CD4-positive, alpha-beta T cell treated with Interleukin-2 at 100 ng/mL for 4 hours (primary cell): ENCODE measurements around the gene PACS1.
"Not testable (repeated sequence)": the region's sequence is repeated elsewhere in the genome, so short reads cannot be mapped to it uniquely, and the experiment has no call there.

Experiments used
- DNase-seq: peaks from one replicate; pipeline ENCODE4 v3.0.0-alpha.2; 2020; ENCODE audit warnings: low spot score

Gene PACS1

DNA sequence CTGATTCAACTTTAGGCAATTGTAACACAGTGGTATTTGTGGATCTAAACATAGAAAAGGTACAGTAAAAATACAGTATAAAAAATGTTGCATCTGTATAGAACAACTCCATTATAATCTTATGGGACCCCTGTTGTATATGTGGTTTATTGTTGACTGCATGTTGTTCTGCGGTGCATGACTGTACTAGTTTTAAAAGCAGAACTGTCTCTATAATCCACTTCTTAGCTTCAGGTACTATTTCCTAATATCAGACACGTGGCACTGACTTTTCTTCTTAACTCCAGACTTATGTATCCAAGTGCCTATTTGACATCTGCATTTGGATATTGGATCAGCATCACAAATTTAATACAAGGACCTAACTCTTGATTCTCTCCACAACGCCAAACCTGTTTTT lies 41.1 kb downstream of the PACS1 start:
- DNase-seq, result no peak

DNA sequence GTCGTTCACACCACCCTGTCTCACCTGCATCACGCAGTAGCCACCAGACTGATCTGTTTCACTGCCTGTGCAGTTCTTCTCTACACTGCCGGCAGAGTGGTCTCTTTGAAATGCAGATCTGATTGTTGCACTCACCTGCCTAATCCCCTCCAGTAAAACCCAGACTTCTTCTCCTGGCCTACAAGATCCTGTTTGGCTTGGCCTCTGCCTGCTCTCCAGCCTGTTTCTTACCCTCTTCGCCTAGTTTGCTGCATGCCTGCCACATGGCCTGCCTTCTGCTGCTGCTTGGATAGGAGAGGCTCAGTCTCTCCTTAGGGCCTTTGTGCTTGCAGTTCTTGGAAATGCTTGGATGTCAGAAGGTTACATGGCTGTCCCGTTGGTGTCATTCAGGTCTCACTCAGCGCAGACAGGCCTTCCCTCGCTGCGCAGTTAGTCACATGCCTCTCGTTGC lies 42.0 kb downstream of the PACS1 start:
- DNase-seq, result no peak

DNA sequence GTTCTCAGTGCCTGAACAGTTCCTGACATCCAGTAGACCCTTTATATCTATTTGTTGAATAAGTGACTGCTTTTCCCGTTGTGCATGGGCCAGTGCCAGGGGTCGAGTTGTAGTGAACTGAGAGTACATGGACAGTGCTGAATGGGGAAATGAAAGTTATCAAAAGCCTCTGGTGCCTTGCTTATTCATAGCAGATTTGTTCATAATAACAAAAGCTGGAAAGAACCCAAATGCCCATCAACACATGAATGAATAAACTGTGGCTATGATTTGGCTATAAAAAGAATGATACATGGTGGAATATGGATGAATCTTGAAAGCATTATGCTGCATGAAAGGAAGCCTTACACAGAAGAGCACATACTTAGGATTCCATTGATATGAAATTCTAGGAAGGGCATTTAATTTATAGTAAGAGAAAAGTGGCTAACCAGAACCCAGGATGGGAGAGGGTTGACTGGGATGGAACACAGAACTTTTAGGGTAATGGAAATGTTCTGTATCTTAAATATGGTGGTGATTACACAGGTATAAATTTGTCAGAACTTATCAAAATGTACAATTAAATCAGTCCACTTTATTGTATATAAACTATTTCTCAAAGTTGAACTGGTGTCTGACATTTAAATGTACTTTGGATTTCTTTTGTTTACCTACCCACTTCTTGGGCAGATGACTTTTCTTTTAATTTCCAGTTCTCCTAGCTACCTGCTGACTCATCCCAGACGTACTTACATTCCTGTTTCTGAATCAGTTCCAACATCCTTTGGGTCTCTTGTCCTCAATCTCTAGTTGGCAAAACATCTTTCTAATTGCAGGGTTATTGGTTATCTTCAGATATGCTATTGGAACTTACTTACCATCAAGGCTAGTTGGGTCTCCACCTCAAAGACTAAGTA lies 42.8 kb downstream of the PACS1 start:
- no peak for DNase-seq

DNA sequence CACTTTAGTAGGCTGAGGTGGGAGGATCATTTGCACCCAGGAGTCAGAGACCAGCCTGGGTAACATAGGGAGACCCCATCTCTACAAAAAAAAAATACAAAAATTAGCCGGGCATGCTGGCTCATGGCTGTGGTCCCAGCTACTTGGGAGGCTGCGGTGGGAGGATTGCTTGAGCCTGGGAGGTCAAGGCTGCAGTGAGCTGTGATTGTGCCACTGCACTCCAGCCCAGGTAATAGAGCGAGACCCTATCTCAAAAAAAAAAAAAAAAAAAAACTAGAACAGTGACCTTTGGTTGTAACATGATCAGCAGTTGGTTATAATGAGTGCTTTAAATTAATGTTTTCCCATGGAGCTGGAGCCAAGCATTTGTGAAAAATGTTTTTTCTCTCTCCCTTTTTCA lies 44.9 kb downstream of the PACS1 start:
- not testable (repeated sequence) for DNase-seq

DNA sequence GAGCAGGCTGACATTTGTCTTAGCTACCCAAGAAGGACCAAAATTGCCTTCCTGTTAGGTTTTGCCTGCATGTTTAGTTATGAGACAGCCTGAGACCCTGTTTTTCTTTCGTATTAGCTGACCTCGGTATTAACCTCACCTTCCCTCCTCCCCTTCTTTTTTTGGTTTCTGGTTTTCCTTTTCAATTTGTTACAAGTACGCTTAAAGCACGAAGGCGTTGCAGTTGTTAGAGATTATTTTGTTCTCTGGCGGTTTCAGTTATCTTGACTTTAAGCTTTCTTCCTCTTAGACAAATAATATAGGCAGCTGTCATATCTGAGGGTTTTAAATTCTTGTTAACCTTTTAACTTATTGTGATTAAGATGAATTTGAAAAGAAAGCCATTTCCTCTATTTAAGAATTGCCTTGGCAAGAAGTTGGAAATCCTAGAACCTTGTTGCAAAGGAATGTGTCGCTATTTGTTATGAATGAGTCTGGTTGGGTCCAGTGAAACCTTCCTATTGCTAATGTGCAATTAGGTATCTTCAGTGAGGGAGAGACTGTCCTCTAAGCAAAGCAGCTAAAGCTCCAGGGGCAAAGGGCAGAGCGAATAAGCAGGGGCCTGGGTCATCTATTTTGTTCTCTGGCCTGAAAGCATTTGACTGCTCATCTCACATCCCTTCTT lies 45.7 kb downstream of the PACS1 start:
- peak; percentile 66 for DNase-seq

DNA sequence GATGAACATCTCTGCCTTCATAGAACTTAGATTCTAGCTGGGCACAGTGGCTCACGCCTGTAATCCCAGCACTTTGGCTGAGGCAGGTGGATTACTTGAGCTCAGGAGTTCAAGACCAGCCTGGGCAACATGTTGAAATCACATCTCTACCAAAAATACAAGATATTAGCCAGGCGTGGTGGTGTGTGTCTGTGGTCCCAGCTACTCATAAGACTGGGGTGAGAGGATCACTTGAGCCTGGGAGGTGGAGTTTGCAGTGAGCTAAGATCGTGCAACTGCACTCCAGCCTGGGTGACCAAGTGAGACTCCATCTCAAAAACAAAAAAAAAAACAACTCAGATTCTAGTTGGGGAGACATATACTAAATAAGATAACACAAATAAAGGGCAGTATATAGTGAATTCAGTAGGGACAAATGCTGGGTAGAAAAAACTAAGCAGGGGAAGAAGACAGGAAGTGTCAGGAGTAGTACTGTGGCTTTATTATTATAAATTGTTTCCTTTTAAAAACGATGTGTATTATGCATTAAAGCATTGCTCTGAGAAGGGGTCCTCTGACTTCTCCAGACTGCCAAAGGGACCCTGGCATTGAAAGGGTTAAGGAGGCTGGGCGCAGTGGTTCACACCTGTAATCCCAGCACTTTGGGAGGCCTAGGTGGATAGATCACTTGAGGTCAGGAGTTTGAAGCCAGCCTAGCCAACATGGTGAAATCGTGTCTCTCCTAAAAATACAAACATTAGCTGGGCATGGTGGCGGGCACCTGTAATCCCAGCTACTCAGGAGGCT lies 46.7 kb downstream of the PACS1 start:
- DNase-seq, result peak; percentile 18

DNA sequence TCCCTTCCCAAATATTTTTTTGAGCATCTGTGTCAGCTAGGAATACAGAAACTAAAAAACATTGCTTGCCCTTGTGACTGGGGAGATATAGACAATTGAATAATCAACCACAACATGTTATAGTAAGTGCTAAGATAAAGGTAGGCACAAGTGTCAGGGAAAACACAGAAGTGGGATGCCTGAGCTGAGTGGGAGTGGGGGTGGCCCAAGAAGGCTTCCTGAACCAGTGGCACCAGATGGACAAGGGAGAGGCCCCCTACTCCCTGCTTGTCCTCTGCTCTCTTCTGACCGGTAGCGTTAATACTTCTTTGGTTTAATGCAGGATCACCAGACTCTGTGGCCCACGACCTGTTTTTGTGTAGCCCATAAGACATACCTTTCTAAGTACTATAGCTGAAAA lies 48.8 kb downstream of the PACS1 start:
- no peak for DNase-seq

DNA sequence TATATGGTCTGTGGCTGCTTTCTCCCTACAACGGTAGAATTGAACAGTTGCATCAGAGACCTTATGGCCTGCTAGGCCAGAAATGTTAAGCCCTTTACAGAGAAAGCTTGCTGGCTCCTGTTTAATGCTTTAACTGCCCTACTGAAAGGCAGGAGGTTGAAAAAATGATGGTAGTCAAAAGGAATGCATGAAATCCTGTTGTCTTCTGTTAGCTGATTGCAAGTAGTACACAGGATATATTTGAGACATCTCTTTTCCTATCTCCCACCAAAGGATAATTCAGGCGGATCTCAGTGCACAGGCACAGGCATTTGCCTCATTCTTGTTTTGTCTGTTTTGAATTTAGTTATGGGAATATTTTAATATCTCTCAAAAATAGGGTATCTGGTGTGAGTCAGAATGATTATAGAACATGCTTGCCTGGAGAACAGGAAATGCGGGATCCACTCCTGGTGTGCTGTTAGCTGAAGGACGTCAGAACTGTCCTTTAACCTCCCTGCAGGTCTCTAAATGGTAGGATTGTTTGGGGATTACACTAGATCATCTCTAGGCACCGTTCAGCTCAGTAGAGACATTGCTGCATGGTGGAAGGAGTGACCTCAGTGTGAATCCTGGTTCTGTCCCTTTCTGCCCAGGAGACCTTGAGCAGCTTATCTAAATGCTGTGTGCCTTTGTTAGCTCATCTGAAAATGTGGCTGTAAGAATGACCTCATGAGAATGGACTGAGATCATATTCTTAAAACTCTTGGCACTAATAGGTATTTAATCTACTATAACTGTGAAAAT lies 49.5 kb downstream of the PACS1 start:
- no peak for DNase-seq

DNA sequence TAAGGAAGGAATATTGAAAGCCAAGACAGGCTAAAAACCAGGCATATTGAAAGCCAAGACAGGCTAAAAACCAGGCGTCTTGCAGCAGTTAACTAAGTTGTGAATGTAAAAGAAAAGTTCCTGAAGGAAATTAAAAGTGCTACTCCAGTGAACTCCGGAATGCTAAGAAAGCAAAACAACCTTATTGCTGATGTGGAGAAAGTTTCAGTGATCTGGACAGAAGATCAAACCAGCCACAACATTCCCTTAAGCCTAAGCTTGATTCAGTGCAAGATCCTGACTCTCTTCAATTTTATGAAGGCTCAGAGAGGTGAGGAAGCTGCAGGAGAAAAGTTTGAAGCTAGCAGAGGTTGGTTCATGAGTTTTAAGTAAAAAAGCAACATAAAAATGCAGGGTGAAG lies 51.4 kb downstream of the PACS1 start:
- DNase-seq, result no peak

DNA sequence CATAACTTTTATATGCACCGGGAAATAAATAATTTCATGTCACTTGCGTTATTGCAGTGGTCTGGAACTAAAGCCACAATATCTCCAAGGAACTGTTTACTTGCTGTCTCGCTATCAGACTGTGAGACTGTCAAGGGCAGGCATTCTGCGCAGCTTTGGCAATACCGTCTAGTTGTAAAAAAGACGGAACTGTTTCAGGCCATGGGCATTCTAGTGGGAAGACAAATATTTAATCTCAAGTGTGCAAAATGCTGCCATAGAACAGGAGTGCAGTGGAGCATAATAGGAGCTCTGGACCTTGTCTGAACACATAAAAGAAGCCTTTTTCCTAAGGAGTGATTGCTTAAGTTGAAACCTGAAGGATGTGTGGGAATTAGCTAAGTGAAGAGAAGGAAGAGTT lies 53.8 kb downstream of the PACS1 start:
- no peak for DNase-seq

DNA sequence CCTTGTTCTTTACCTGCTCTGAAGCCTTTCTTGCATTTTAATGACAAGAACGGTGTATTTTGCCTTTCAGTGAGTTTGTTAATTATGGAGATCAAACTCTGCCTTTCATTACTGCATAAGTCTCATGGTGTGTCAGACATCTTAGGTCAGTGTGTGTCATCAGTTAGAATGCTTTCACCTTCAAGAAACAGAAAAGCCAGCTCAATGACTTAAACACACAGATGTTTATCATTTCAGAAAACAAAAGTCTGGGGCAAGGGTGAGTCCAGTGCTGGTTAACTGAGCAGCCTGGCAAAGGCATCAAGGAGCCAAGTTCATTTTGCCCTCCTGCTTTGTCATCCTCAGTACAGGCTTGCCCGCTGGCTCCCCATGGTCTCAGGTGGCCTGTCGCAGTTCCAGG lies 54.5 kb downstream of the PACS1 start:
- DNase-seq, result peak; percentile 20

DNA sequence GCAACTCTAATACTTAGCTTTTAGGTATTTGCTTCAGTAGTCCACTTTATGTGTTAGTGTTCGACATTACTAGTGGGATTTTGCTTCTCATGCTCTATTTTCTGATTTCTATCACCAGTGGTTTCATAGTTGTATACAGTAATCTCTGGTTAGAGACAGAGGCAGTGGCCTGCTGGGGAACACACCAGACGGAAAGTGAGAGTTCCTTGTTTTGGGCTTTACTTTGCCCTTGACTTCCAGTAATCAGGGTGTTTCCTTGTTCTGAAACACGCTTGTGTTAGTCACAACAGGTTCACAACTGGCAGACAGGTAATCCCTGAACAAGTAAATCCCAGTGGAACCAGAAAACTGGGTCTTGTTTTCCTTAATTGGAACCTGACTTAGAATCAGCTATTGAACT lies 56.0 kb downstream of the PACS1 start:
- DNase-seq, result peak; percentile 39

DNA sequence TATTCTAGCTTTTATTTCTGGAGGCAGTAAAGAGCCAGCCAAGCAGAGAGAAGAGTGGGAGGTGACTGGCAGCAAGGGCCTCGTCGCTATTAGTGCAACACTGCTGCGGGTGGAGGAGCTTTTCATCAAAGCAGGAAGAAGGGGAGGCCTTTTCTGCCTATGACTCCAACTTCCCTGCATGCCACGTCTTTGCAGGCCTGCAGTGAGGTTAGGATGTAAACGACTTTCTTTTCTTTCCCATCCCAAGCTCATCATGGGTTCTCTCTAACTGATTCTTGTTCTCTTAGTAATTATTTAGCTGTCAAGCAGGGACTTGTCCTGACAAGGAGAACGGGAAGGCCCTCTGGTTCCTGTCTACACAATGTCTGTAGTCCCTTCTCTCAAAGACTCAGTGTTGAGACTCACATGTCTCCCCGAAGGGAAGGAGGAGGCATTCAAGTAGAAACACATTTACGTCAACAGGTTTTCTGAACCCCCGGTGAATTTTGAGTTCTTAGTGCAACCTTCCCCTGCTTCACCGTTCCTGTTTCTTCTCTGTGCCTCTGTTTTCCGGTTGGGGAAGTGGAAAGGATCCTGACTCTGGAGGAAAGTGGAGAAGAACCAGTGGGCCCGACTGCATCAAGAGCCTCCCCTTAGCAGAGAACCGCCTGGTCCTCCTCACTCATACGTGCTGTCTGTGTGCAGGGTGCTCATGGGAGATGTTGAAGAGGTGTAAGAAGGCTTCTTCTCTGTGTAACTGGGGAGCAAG lies 56.9 kb downstream of the PACS1 start:
- peak; percentile 66 for DNase-seq

DNA sequence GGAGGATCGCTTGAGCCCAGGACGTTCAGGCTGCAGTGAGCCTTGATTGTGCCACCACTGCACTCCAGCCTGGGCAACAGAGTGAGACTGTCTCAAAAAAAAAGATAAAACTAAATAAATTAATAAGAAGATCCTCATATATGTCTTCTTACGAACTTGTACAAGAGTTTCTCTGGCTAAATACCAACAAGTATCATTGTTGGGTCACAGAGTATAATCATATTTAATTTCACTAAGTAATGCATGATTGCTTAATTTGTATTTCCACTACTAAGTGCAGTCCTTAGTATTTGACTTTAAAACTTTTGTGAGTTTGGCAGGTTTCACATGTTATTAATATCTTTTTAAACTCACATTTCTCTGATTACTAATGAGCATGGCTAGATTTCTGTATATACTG lies 60.9 kb downstream of the PACS1 start:
- no peak for DNase-seq

DNA sequence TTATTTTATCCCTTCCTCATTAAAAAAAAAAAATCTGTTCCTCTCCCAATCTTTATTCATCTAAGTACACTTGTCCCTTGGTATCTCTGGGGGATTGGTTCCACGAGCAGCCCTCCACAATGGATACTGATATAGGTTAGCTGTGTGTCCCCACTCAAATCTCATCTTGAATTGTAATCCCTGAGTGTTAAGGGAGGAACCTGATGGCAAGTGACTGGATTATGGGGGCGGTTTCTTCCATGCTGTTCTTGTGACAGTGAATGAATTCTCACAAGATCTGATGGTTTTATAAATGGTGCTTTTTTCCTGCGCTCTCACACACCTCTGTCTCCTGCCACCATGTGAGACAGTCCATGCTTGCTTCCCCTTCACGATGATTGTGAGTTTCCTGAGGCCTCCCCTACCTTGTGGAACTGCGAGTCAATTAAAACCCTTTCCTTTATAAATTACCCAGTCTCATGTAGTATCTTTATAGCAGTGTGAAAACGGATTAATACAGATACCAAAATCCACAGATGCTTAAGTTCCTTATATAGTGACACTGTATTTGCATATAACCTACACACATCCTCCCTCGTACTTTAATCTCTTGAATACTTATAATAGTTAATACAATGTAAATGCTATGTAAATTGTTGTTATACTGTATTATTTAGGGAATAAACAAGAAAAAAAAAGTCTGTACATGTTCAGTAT lies 62.0 kb downstream of the PACS1 start:
- DNase-seq, result no peak

DNA sequence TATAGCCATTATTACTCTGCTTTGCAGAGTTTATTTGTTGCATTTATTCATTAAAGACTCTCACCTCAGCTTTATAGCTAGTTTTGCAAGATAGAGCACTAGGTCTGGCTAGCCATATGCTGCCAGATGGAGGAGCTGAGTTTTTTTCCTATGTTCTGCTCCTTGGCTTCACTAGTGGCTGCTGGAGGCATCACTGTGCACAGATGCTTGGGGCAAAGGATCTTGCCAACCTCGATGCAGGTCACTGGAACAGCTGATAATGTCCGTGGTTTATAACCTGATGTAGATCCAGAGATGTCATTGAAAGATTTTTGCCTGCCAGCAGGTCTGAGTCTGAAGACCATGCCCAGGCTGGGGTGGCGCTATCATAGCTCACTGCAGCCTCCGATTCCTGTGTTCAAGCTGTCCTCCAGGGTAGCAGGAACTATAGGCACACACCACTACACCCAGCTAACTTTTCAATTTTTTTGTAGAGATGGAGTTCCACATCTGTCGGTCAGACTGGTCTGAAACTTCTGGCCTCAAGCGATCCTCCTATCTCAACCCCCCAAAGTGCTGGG lies 63.2 kb downstream of the PACS1 start:
- no peak for DNase-seq

DNA sequence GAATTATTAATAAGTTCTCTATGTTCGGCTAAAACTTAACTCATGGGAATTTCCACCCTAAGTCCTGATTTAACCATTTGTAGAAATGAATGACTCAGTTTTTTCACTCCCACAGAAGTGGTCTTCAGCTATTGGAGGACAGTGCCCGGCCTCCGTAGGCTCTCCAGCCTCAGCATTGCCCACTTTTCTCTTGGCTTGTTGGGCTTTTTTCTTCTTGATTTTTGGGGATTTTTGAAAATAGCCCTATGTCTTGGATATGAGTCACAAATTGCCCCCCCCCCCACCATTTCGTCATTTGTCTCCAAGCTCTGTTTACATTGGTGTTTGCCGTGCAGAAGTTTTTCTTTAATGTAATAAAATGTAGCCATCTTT lies 66.7 kb downstream of the PACS1 start:
- DNase-seq, result peak; percentile 18

DNA sequence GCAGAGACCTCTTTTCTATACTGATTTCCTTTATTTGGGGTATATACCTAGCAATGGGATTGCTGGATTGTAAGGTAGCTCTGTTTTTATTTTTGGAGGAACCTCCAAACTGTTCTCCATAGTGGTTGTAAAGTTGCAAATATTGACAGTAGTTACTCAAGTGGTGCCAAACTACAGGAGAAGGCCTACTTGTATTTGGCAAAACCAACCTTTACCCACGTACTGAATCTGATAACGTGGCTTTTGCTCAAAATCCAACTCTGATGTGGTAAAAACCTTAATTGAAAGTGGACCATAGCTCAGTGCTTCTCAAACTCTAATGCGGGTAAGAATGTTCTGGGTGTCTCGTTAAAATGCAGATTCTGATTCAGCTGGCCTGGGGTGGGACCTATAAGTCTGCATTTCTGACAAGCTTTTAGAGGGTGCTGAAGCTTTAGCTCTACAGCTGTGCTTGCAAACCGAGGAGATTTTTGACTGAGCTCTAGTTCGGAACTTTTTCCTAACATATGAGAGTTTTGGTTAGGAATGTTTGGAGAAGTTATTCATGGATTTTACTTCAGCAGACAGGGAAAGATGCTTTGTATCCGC lies 69.8 kb downstream of the PACS1 start:
- no peak for DNase-seq

DNA sequence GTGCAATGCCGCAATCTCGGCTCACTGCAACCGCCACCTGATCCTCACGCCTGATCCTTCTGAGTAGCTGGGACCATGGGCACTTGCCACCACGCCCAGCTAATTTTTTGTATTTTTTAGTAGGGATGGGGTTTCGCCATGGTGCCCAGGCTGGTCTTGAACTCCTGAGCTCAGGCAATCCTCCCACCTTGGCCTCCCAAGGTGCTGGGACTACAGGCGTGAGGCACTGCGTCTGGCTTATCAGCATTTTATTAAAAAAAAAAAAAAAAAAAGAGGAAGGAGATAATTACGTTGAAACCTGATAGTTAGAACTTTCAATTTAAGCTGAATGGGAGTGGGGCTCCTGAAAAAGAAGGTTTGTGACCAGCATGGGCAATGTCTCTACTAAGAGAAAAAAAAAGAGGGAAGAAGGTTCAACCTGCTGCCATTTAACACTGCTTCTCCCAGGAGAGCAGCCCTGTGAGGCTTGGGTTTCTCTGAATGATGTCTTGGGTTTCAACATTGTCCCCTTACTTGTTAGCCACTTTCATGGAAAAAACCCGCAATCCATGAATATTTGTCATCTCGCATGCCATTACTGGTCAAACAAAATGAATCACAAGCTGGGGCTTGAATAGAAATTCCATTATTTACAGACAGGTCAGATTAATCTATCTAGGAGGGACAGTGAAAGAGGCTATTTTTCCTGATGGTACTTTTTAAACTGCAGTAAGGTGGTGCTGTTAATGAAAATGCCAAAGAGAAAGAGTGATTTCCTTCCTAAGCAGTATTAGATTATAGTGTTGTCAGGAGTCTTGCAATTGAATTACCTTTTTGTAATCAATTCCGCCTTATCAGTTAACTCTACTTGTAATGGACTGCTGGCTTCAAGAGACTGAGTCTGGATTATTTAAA lies 72.5 kb downstream of the PACS1 start:
- no peak for DNase-seq
